Measurements from ENCODE around the gene TUBA4A. TPM values are rescaled to one million over a fixed set of nuclear protein-coding genes. Genes with fewer than 3 reads are reported as not detected.
A peak's percentile ranks its signal among the peaks of the same experiment; 100 is the strongest.

The TUBA4A gene
- total RNA-seq, 1 donor from 2014 or later: 122 TPM

DNA sequence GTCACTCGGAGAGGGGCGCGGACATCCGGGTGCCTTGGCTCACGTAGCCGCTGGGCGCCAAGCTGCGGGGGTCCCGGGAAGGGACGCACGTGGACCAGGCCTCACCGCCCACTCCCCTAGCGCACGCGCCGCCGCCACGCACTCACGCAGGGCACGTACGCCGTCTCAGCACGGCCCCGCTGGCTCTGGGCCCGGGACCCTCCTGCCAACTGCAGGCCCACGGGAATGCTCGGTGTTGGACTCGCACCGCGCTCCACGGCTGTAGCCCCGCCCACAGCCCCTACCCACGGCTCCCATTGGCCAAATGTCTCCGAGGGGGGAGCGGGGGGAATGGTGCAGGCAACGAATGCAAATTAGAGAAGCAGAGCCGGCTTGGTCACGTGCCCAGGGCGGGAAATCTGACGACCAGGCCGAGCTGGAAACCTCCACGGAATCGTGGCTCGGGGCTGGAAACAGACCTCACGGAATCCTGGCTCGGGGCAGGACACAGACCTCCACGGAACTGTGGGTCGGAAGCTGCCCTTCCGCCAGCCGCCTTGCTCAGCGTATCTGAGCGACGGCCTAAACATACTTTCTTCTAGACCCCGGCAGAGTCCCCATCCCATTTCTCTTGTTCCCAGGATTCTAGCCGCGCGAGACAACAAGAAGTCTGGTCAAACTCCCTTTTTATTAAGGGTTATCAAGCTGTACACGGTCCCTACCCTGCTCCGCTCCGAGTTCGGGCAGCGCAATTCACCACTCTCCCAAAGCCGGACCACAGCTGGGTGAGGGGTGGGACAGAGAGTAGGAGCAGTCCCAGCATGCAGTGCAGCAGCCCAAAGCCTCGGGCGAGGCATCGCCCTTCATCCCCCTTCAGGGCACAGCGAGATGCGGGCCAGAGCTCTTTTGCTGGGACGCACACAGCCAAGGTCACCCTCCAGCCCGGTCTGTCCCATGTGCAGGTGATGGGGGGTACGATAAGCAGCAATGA lies 34.7 kb downstream of the TUBA4A start, which contains the start of gene ABCB6:
ABCB6 (minus strand) TSS at position 227 of the 970 bp plus-strand sequence. CDS start 285 bp downstream, outside the sequence.
- intact Hi-C loops (cut with DNase I): loop anchor here (2.0 kb wide), 1 partner anchor 42 kb away; the partner anchor contains the start of gene CNPPD1
- peaks cover 0 to 67% of the 10 kb centered on the region in 2 donors for H3K36me3 ChIP-seq

DNA sequence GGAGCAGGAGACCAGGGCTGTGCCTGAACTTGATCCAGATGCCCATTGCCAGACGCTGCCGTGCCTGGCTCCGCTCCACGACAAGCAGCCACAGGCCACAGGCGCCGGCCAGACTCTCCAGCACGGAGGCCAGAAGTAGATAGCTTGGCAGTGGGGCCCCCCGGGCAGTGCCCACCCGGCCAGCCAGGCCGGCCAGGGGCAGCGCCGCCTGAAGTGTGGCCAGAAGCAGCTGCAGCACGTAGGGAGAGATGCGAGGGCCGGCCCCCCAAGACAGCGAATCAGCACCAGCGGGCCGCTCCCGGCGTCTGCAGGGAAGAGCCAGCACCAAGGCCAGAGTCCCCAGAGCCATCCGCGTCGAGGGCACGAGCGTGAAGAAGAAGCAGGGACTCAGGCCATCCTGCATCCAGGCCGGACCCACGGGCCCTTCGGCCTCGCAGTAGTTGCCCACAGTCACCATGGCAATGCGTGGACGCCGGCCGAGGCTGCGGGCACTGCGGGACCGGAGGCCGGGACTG lies 35.4 kb downstream of the TUBA4A start:
- intact Hi-C loops (cut with DNase I): loop anchor here (2.0 kb wide), 1 partner anchor 41 kb away; the partner anchor contains the start of gene CNPPD1
- peaks cover 0 to 67% of the 10 kb centered on the region in 2 donors for H3K36me3 ChIP-seq
- TF ChIP-seq POLR2AphosphoS5 (IDR thresholded peaks at IDR 0.05; ENCODE audit: insufficient read depth in 1 of 2, low read depth in 1 of 2): no peak
- TF ChIP-seq, protein P1, sequence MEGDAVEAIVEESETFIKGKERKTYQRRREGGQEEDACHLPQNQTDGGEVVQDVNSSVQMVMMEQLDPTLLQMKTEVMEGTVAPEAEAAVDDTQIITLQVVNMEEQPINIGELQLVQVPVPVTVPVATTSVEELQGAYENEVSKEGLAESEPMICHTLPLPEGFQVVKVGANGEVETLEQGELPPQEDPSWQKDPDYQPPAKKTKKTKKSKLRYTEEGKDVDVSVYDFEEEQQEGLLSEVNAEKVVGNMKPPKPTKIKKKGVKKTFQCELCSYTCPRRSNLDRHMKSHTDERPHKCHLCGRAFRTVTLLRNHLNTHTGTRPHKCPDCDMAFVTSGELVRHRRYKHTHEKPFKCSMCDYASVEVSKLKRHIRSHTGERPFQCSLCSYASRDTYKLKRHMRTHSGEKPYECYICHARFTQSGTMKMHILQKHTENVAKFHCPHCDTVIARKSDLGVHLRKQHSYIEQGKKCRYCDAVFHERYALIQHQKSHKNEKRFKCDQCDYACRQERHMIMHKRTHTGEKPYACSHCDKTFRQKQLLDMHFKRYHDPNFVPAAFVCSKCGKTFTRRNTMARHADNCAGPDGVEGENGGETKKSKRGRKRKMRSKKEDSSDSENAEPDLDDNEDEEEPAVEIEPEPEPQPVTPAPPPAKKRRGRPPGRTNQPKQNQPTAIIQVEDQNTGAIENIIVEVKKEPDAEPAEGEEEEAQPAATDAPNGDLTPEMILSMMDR (IDR thresholded peaks at IDR 0.05): no peak
- TF ChIP-seq POLR2A (IDR thresholded peaks at IDR 0.05): no peak
- no peaks in the 10 kb centered on the region for H3K27me3 ChIP-seq
- H3K9me3 ChIP-seq: no peaks in the 10 kb centered on the region
- peak overlapping the region; percentile 84 for H3K27ac ChIP-seq
- H3K4me3 ChIP-seq: peak overlapping the region; percentile 45 to 60
- DNase-seq (ENCODE audit: extremely low spot score in 2 of 2): no peak
- H3K4me1 ChIP-seq: peaks cover 40% of the 10 kb centered on the region

More for the DNA sequence above, 34.7 kb downstream of the TUBA4A start, which contains the start of gene ABCB6:
- no peaks in the 10 kb centered on the region for H3K27me3 ChIP-seq
- H3K4me3 ChIP-seq: peak within 1 kb of the TSS; percentile 45 to 60
- peak in 1 of 2 donors; percentile 97 for DNase-seq (ENCODE audit: extremely low spot score in 2 of 2)
- H3K27ac ChIP-seq: peak within 1 kb of the TSS; percentile 84
- H3K9me3 ChIP-seq: no peaks in the 10 kb centered on the region
- TF ChIP-seq POLR2AphosphoS5 (IDR thresholded peaks at IDR 0.05; ENCODE audit: insufficient read depth in 1 of 2, low read depth in 1 of 2) (peak; percentile 76 to 90), POLR2A (IDR thresholded peaks at IDR 0.05) (peak in 1 of 2 donors; percentile 53)
- TF ChIP-seq, protein P1 (IDR thresholded peaks at IDR 0.05): no peak
- peaks cover 40% of the 10 kb centered on the region for H3K4me1 ChIP-seq

DNA sequence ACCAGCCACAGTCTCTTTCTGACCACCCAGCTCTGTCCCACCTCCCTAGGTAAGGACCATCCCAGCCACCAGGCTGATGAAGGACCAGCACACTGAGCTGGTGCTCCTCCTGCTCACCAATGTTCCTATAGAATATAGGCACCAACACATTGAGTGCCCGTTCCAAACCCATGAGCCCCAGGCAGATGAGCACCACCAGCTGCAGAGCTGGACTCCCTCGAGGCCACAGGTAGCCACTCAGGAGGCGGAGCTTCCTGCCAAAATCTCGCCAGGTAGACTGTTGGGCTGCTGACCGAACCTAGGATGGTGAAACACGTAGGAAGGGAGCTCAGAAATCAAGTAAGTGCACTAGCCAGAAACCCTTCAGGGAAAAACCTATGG lies 37.2 kb downstream of the TUBA4A start:
- Histone ChIP-seq H3K4me3 (no peak overlapping the region), H3K27ac (no peak overlapping the region), H3K9me3 (no peaks in the 10 kb centered on the region), H3K36me3 (peaks cover 0 to 60% of the 10 kb centered on the region in 2 donors), H3K27me3 (no peaks in the 10 kb centered on the region), H3K4me1 (peaks cover 40% of the 10 kb centered on the region)
- DNase-seq (ENCODE audit: extremely low spot score in 2 of 2): no peak
- intact Hi-C loops (cut with DNase I): no loop called here
- no peak for TF ChIP-seq POLR2AphosphoS5 (IDR thresholded peaks at IDR 0.05; ENCODE audit: insufficient read depth in 1 of 2, low read depth in 1 of 2)
- TF ChIP-seq, protein P1 (IDR thresholded peaks at IDR 0.05): no peak
- TF ChIP-seq POLR2A (IDR thresholded peaks at IDR 0.05): no peak

DNA sequence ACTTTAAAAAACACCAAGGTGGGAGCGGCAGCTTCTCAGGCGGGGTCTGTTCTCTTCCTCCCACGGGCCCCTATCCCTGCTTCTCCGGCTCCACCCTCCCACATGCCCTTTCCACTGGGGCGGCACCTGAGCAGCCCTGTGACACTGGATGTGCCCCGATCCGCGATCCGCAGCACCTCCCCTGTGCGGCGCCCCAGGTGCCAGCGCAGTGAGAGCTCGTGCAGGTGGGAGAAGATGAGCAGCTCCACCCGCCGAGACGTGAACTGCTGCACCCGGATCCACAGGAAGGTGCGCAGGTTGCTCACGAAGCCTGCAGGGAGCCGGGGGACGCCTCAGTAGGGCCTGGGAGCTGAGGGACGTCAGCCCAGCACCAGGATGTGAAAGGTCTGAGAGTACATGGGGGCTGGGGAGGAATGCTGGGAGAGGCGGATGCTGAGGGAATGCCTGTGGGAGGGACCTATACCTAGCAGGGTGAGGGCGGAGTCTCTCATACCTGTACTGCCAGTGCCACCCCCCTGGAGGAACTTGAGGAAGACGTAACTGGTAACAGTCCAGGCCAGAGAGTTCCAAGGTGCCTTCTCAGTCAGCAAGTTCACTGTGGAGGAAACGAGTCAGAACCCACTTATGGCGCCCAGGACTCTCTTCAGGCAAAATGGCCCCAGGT lies 37.7 kb downstream of the TUBA4A start:
- no peak overlapping the region for H3K27ac ChIP-seq
- H3K4me1 ChIP-seq: peaks cover 40% of the 10 kb centered on the region
- intact Hi-C loops (cut with DNase I): no loop called here
- H3K9me3 ChIP-seq: no peaks in the 10 kb centered on the region
- no peak for TF ChIP-seq POLR2A (IDR thresholded peaks at IDR 0.05)
- H3K4me3 ChIP-seq: no peak overlapping the region
- H3K36me3 ChIP-seq: peaks cover 0 to 55% of the 10 kb centered on the region in 2 donors
- DNase-seq (ENCODE audit: extremely low spot score in 2 of 2): no peak
- no peaks in the 10 kb centered on the region for H3K27me3 ChIP-seq

DNA sequence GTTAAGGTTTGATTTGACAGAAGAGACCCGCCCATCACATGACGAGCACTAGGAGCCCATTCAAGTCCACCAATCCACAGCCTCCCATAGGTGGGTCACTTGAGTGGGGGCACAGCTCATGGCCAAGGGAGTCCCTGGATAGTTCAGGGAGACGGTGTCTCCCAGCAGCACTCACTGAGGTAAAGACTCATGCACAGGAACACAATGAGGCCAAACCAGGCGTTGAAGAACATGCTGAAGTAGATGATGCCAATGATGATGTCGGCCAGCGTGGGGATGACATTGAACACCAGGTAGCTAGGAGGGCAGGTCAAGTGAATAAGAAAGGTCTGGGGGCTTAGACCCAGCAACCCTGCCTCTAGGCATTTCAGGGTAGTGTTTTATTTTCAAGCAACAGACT lies 38.9 kb downstream of the TUBA4A start:
- no peak for DNase-seq (ENCODE audit: extremely low spot score in 2 of 2)
- H3K9me3 ChIP-seq: no peaks in the 10 kb centered on the region
- TF ChIP-seq, protein P1 (IDR thresholded peaks at IDR 0.05): no peak
- TF ChIP-seq POLR2A (IDR thresholded peaks at IDR 0.05): no peak
- TF ChIP-seq POLR2AphosphoS5 (IDR thresholded peaks at IDR 0.05; ENCODE audit: insufficient read depth in 1 of 2, low read depth in 1 of 2): no peak
- H3K27me3 ChIP-seq: no peaks in the 10 kb centered on the region
- no peak overlapping the region for H3K4me3 ChIP-seq
- intact Hi-C loops (cut with DNase I): no loop called here
- peaks cover 0 to 47% of the 10 kb centered on the region in 2 donors for H3K36me3 ChIP-seq
- no peak overlapping the region for H3K27ac ChIP-seq
- H3K4me1 ChIP-seq: peaks cover 36% of the 10 kb centered on the region

Measured in vagina (tissue), 2 donors.